GM11168 (cell line): ENCODE results near the gene SVIP.

ENCODE experiments used
- in situ Hi-C: fragments of 300-500 bp; cut with MboI; formaldehyde crosslinking; loops from one replicate; pipeline ENCODE4 v1.12.0; 2022; ENCODE audit warnings: low sequenced_read_pairs; ENCODE audit not compliant: unreplicated experiment

Gene SVIP

GRCh38 chr11:22797047-22797446 is 32.6 kb downstream of the SVIP start:
- in situ Hi-C loops = loop anchor here (10.0 kb wide), 1 partner anchor 462 kb away; the partner anchor contains the start of gene SLC17A6

- in situ Hi-C loops = loop anchor here (10.0 kb wide), 1 partner anchor 461 kb away; the partner anchor contains the start of gene SLC17A6
These were observed 33.7 kb downstream of the SVIP start for GRCh38 chr11:22795914-22796313.

- in situ Hi-C loops = loop anchor here (10.0 kb wide), 1 partner anchor 458 kb away; the partner anchor contains the start of gene SLC17A6
These were observed 37.1 kb downstream of the SVIP start for GRCh38 chr11:22792497-22792896.

- in situ Hi-C loops = no loop called here
These were observed 41.9 kb downstream of the SVIP start for GRCh38 chr11:22787551-22788162.

GRCh38 chr11:22787055-22787454 is 42.5 kb downstream of the SVIP start:
- in situ Hi-C loops = no loop called here

DNA sequence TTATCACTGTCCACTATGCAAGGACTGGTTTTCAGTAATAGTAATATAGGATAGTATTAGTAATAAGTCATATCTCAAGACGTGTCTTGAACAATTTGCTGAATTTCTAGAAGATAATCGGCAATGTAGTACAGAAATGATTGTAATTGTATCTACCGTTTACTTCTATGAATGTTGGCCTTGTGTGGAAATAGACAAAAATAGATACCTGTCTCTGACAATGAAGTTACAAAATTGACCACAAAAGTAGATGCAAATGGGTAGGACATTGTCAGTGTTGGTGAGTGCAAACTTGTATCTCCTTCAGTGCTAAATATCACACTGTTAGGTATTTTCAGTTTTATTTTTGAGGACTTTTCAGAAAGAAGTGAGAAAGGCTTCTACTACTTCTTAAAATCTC is 43.1 kb downstream of the SVIP start:
- in situ Hi-C loops = no loop called here

- in situ Hi-C loops = no loop called here
These were observed 44.4 kb downstream of the SVIP start for GRCh38 chr11:22785251-22785650.

DNA sequence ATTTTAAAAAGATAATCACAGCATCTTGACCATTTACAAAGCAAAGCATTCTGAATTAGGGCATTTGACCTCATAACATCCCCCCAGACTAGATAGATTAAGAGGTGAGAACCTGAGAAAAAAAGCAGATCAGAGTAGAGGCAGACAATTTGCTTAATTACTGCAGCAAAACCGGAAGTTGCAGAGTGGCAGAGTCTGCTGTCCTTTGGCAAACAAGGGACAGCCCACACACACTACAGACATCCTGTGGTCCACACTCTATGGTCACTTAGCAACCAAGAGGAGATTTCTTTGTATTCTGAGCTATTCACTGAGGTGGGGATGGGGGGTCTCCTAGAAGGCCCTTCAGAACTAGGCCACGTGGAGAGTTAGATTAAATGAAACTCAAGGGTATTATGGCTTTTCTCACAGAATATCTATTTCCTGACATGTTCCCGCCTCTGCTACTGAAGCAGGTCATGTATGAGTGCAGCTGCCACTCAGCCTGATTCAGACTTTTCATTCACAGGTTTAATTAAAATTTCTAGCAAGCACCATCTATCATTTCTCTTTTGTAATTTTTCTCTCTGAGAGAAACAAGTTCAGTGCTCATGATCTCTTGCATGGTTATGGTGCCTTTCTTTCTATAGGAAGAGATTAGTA is 48.5 kb downstream of the SVIP start:
- in situ Hi-C loops = no loop called here

DNA sequence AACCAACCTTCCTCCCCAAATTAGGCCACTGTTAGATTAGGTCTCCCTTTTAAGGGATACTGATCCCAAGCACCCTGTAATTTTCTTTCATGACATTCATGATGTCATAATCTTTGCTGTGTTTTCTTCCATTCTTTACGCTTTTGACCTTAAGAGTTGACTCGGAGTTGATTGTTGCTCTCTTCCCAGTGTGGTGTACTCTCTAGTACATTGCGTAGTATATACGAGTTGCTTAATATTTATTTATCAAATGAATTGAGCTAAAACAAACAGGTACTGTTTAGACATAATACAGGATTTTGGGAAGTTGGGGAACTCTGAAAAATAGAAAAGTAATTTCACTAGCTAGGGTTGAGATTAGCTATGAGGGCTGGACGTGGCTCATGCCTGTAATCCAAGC is 49.8 kb downstream of the SVIP start:
- in situ Hi-C loops = no loop called here

DNA sequence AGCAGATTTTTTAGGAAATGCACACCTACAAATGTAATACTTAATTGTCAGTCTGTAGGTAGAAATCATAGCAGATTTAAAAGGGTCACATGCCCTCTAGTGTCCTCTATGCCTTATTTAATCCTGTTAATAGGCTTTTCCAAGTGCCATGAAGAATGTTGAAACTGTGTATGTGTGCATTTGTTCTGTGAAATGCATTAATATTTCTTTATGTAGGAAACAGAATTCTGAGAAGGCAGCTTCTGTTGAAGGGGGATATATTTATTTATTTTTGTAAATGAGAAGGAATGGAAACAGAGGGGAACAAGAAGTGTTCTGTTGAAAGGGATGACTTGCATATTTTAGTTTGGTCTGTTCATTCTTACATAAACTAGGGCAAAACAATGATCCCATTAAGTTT is 51.0 kb downstream of the SVIP start:
- in situ Hi-C loops = no loop called here

GRCh38 chr11:22775248-22775647 is 54.4 kb downstream of the SVIP start:
- in situ Hi-C loops = no loop called here

- in situ Hi-C loops = no loop called here
These were observed 54.9 kb downstream of the SVIP start for GRCh38 chr11:22774716-22775115.

DNA sequence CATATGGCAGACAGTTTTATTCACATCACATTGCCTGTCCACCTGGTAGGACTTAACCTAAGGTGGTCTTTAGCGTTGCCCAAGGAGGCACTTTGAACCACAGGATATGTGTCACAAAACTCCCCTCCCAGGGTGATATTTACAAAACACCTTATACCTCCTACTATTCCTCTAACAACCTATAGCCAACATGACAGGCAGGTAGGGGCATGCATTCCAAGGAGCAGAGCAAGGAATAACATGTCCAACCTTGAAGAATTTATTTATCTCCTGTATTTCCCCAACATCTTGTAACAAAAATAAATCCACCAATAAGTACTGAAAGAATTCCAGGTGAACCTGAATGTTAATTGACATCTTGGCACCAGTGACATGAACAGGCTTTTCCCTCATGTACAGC is 60.5 kb downstream of the SVIP start:
- in situ Hi-C loops = no loop called here
